Trophoblast cell (in vitro differentiated cells and primary cell): Measurements from ENCODE around the gene BTBD19.
A peak's percentile ranks its signal among the peaks of the same experiment; 100 is the strongest.

ENCODE experiments used
- DNase-seq, 2 donors: peaks; one replicate each; pipeline ENCODE4 v3.0.0-alpha.2; 2016
- H2AFZ ChIP-seq: 2 replicates; pipeline ENCODE4 v1.6.1; 2013; ENCODE audit warnings: low read length, moderate library complexity, mild to moderate bottlenecking; ENCODE audit not compliant: insufficient read depth, poor library complexity
- H2AK5ac ChIP-seq: 2 replicates; pipeline ENCODE4 v1.6.1; 2013; ENCODE audit warnings: mild to moderate bottlenecking, low read length
- H2BK120ac ChIP-seq: 2 replicates; pipeline ENCODE4 v1.6.1; 2013; ENCODE audit warnings: low read length, mild to moderate bottlenecking, moderate library complexity; ENCODE audit not compliant: insufficient read depth, poor library complexity
- H2BK12ac ChIP-seq: 2 replicates; pipeline ENCODE4 v1.6.1; 2013; ENCODE audit warnings: mild to moderate bottlenecking, low read length, moderate library complexity
- H2BK5ac ChIP-seq: 2 replicates; pipeline ENCODE4 v1.6.1; 2013; ENCODE audit warnings: low read length, low read depth, moderate library complexity, mild to moderate bottlenecking; ENCODE audit not compliant: poor library complexity
- H3K14ac ChIP-seq: 2 replicates; pipeline ENCODE4 v1.6.1; 2013; ENCODE audit warnings: mild to moderate bottlenecking, low read length
- H3K18ac ChIP-seq: 2 replicates; pipeline ENCODE4 v1.6.1; 2013; ENCODE audit warnings: mild to moderate bottlenecking, low read length
- H3K23ac ChIP-seq: 2 replicates; pipeline ENCODE4 v1.6.1; 2013; ENCODE audit warnings: low read length
- H3K27ac ChIP-seq: 2 replicates; pipeline ENCODE4 v1.5.1; 2013; ENCODE audit warnings: low read depth, mild to moderate bottlenecking, inconsistent platforms, low read length, moderate library complexity
- H3K27me3 ChIP-seq: 2 replicates; pipeline ENCODE4 v1.6.1; 2013; ENCODE audit warnings: inconsistent platforms, mild to moderate bottlenecking, low read length, moderate library complexity; ENCODE audit not compliant: insufficient read depth
- H3K36me3 ChIP-seq, 2 experiments: 1 replicate in 1 of 2; 2 replicates in 1 of 2; pipeline ENCODE4 v1.6.1; 2013; ENCODE audit warnings: low read length in 2 of 2, mild to moderate bottlenecking in 2 of 2, moderate library complexity in 1 of 2; ENCODE audit not compliant: insufficient read depth in 2 of 2, control insufficient read depth in 1 of 2
- H3K4ac ChIP-seq: 2 replicates; pipeline ENCODE4 v1.6.1; 2013; ENCODE audit warnings: low read depth, mild to moderate bottlenecking, low read length, moderate library complexity
- H3K4me1 ChIP-seq, 2 experiments: 1 replicate in 1 of 2; 2 replicates in 1 of 2; pipeline ENCODE4 v1.6.1; 2013; ENCODE audit warnings: low read length in 2 of 2, mild to moderate bottlenecking in 2 of 2, moderate library complexity in 1 of 2; ENCODE audit not compliant: insufficient read depth in 2 of 2, control insufficient read depth in 1 of 2
- H3K4me2 ChIP-seq: 2 replicates; pipeline ENCODE4 v1.6.1; 2013; ENCODE audit warnings: inconsistent platforms, mild to moderate bottlenecking, low read length, moderate library complexity
- H3K4me3 ChIP-seq: 2 replicates; pipeline ENCODE4 v1.5.1; 2013; ENCODE audit warnings: mild to moderate bottlenecking, low read depth, low read length, inconsistent platforms
- H3K79me1 ChIP-seq: one replicate; pipeline ENCODE4 v1.6.1; 2013; ENCODE audit warnings: low read length
- H3K79me2 ChIP-seq: 2 replicates; pipeline ENCODE4 v1.6.1; 2013; ENCODE audit warnings: low read length, mild to moderate bottlenecking; ENCODE audit not compliant: control insufficient read depth, insufficient read depth, poor library complexity
- H3K9ac ChIP-seq: 2 replicates; pipeline ENCODE4 v1.6.1; 2013; ENCODE audit warnings: mild to moderate bottlenecking, low read length
- H3K9me3 ChIP-seq: 2 replicates; pipeline ENCODE4 v1.6.1; 2013; ENCODE audit warnings: low read depth, mild to moderate bottlenecking, control low read depth, inconsistent platforms, low read length; ENCODE audit not compliant: insufficient read depth
- H4K12ac ChIP-seq: 2 replicates; pipeline ENCODE4 v1.6.1; 2013; ENCODE audit warnings: low read depth, mild to moderate bottlenecking, low read length, moderate library complexity
- H4K8ac ChIP-seq: 2 replicates; pipeline ENCODE4 v1.6.1; 2013; ENCODE audit warnings: low read depth, mild to moderate bottlenecking, low read length, moderate library complexity
- H4K91ac ChIP-seq: one replicate; pipeline ENCODE4 v1.6.1; 2013; ENCODE audit warnings: low read depth, mild to moderate bottlenecking, low read length, moderate library complexity
- WGBS: extraction: QIAGEN DNeasy Blood & Tissue Kit; methylation state at CpG from one replicate; pipeline ENCODE4 v1.1.7; 2013; ENCODE audit warnings: missing lambda C conversion rate; ENCODE audit not compliant: insufficient read length, insufficient coverage; ENCODE audit errors: extremely low coverage; 5-methylcytosine and 5-hydroxymethylcytosine counted together

BTBD19 gene

DNA sequence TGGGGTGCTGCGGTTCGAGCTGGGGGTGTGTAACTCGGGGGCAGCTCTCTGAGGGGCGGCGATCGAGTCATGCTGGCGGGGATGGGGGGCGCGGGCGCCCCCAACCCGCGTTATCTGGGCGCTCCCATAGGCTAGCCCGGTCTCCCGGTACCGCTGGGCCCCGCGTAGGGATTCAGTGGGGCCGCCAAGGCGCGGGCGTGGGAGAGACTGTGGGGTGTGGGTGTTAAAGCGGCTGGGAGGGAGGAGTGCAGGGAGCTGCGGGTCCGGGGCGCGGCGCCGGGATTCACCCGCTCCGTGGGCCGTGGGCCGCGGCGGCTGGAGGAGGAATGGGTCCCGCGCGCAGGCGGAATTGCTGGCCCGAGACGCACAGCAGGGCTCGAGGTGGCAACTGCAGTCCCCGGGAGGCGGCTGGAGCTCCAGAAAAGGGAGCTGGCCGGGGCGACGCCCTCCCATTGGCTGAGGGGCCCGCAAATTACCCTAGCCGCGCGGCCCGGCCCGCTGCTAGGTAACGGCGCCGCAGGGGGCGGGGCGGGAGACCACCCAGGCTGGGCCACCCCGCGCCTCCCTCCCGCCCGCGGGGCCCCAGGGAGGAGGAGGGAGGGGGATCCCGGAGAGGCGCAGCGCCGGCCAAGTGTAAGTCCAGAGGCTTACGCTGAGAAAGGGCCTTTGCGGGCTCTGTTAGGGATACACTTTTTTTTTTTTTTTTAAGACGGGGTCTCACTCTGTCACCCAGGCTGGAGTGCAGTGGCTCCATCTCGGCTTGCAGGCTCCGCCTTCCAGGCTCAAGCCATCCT lies 34.7 kb downstream of the BTBD19 start, which contains the start of gene PTCH2:
Gene PTCH2 (minus strand): TSS at position 392 of the 794 bp plus-strand sequence. CDS start 321 bp downstream, at position 71.
- Histone ChIP-seq H3K9me3 (no peaks in the 10 kb centered on the region), H3K79me2 (no peaks in the 10 kb centered on the region), H3K79me1 (no peaks in the 10 kb centered on the region), H3K4me2 (peak within 1 kb of the TSS; percentile 89), H3K4me1 (peaks cover 0 to 5% of the 10 kb centered on the region in 2 experiments), H2AK5ac (no peak within 1 kb of the TSS), H2AFZ (peak within 1 kb of the TSS; percentile 44), H2BK5ac (no peak within 1 kb of the TSS), H3K36me3 (no peaks in the 10 kb centered on the region), H3K23ac (no peak within 1 kb of the TSS), H3K4me3 (peak within 1 kb of the TSS; percentile 70), H3K4ac (no peak within 1 kb of the TSS), H3K18ac (no peak within 1 kb of the TSS), H3K14ac (no peak within 1 kb of the TSS), H3K27ac (no peak within 1 kb of the TSS), H3K27me3 (no peaks in the 10 kb centered on the region), H2BK12ac (no peak within 1 kb of the TSS), H2BK120ac (no peak within 1 kb of the TSS), H4K91ac (no peak within 1 kb of the TSS), H4K12ac (peak within 1 kb of the TSS; percentile 75), H4K8ac (no peak within 1 kb of the TSS), H3K9ac (no peak within 1 kb of the TSS)
- DNase-seq = peak; percentile 23 to 59
- no CpG with 5 or more reads among the region's 72 CpGs for WGBS

DNA sequence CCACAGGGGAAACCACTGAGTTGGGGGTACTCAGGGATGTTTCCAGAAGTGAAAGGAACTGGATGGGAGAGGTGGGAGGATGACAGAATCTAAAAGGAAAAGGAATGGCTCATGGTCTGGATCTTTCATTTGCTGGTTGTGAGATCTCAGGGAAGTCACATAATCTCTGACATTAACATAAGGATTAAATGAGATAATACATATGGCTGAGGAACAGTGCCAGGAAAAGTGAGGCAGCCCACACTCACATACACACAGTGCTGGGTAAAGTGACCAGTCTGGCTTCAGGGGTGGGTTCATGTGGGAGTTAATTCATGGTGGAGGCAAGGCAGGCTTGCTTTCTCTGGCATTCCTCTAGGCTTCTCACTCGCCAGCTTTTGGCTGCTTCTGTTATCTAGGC lies 38.7 kb downstream of the BTBD19 start:
- H3K27me3 ChIP-seq = no peaks in the 10 kb centered on the region

DNA sequence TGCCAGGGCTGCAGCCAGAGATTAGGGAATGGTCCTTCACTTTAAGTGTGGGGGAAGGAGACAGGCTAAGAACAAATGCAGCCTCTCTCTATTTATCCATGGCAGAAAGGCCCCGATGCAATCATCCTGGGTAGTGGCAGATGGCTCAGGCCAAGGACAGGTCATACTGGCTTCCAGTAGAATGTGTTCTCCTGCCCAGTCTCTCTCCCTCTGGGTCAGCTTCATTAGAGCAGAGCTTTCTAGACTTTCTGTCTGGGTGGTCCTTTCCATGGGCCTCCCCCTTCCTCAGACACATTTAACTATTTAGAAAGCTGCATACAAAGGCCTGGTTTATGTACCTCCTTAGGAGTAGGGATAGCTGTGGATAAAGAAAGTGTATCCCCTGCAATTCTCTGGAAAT lies 39.5 kb downstream of the BTBD19 start:
- Histone ChIP-seq H3K9me3 (no peaks in the 10 kb centered on the region), H3K4me1 (no peaks in the 10 kb centered on the region), H2BK120ac (no peak overlapping the region), H3K79me2 (no peaks in the 10 kb centered on the region), H2AFZ (no peak overlapping the region), H3K4me2 (no peak overlapping the region), H3K4ac (no peak overlapping the region), H3K27me3 (no peaks in the 10 kb centered on the region), H3K4me3 (no peak overlapping the region), H3K79me1 (no peaks in the 10 kb centered on the region), H3K14ac (no peak overlapping the region), H4K12ac (no peak overlapping the region), H2BK5ac (no peak overlapping the region), H3K27ac (no peak overlapping the region), H3K18ac (no peak overlapping the region), H4K91ac (no peak overlapping the region), H3K36me3 (no peaks in the 10 kb centered on the region), H2BK12ac (no peak overlapping the region), H3K9ac (no peak overlapping the region), H4K8ac (no peak overlapping the region), H3K23ac (no peak overlapping the region), H2AK5ac (no peak overlapping the region)
- no peak for DNase-seq
- no CpG with 5 or more reads among the region's 1 CpG for WGBS

More for the DNA sequence above, 38.7 kb downstream of the BTBD19 start:
- H3K4me2 ChIP-seq = no peak overlapping the region
- H3K79me2 ChIP-seq = no peaks in the 10 kb centered on the region
- H4K12ac ChIP-seq = no peak overlapping the region
- no peak overlapping the region for H3K4ac ChIP-seq
- no peak overlapping the region for H2BK12ac ChIP-seq
- no peak for DNase-seq
- H3K18ac ChIP-seq = no peak overlapping the region
- no peak overlapping the region for H2AK5ac ChIP-seq
- H2BK120ac ChIP-seq = no peak overlapping the region
- H3K79me1 ChIP-seq = no peaks in the 10 kb centered on the region
- no CpG with 5 or more reads among the region's 1 CpG for WGBS
- no peak overlapping the region for H2AFZ ChIP-seq
- H3K9ac ChIP-seq = peak overlapping the region; percentile 48
- H3K4me3 ChIP-seq = no peak overlapping the region
- H4K8ac ChIP-seq = no peak overlapping the region
- H3K23ac ChIP-seq = no peak overlapping the region
- H3K9me3 ChIP-seq = no peaks in the 10 kb centered on the region
- no peak overlapping the region for H2BK5ac ChIP-seq
- H3K4me1 ChIP-seq = peaks cover 0 to 5% of the 10 kb centered on the region in 2 experiments
- H3K27ac ChIP-seq = no peak overlapping the region
- H3K14ac ChIP-seq = no peak overlapping the region
- H3K36me3 ChIP-seq = no peaks in the 10 kb centered on the region
- H4K91ac ChIP-seq = no peak overlapping the region

DNA sequence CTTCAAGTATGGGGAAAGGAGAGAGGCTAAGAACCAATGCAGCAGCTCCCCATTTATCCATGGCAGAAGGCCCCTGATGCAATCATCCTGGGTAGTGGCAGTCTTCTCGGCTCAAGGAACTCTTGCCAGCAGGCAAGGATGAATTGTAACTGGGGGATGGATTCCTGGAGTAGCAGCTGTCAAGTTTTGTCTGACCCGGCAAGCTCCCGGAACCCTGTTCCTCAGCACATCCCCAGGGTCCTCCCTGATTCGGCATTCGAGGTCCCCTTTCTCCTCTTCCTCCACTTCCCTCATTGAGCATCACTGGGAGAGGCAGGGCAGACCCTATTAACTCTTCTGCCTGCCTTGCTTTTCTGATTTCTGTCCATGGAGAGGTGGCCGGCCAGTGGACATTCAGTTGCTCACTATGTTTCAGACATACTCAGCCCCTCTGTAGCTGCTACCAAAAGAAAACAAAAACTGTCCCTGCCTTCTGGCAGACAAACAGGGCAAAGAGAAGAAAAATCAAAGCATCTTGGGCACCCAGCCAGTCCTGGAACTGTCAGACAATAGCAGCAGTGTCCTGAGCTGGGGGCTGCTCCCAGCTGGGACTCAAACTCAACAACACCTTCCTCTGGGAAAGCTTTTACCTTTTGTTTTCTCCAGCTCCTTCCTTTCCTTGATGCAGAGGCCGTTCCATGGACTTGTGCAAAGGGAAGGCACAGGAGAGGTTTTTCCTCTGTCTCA lies 40.3 kb downstream of the BTBD19 start:
- Histone ChIP-seq H2BK120ac (no peak overlapping the region), H3K4me1 (no peaks in the 10 kb centered on the region), H3K4me2 (no peak overlapping the region), H3K79me2 (no peaks in the 10 kb centered on the region), H3K4me3 (no peak overlapping the region), H2AK5ac (no peak overlapping the region), H3K9me3 (no peaks in the 10 kb centered on the region), H3K18ac (no peak overlapping the region), H2AFZ (no peak overlapping the region), H3K9ac (no peak overlapping the region), H3K4ac (no peak overlapping the region), H3K27ac (no peak overlapping the region), H3K36me3 (no peaks in the 10 kb centered on the region), H4K8ac (no peak overlapping the region), H3K79me1 (no peaks in the 10 kb centered on the region), H3K14ac (no peak overlapping the region), H3K23ac (no peak overlapping the region), H4K91ac (no peak overlapping the region), H2BK5ac (no peak overlapping the region), H2BK12ac (no peak overlapping the region), H4K12ac (no peak overlapping the region), H3K27me3 (no peaks in the 10 kb centered on the region)
- no peak for DNase-seq
- WGBS = no CpG with 5 or more reads among the region's 7 CpGs
